Peyer's patch (tissue), 4 donors: Measurements from ENCODE around the gene SLC6A2.

Source experiments
- CTCF ChIP-seq, 6 experiments: fragments of 450-650 bp in 4 of 6; fragments of 200-600 bp in 2 of 6; sonication (generic) in 1 of 6; IDR thresholded peaks; one replicate each; pipeline ENCODE4 v1.5.1; 2017 to 2019; ENCODE audit warnings: antibody characterized with exemption in 6 of 6, mild to moderate bottlenecking in 3 of 6, moderate library complexity in 1 of 6
- POLR2A ChIP-seq, 2 donors: fragments of 450-650 bp; IDR thresholded peaks; one replicate each; pipeline ENCODE4 v1.5.1; 2017; ENCODE audit warnings: antibody characterized with exemption in 2 of 2, mild to moderate bottlenecking in 2 of 2, moderate library complexity in 2 of 2

GRCh38 chr16:55658898-55659420 lies 3.2 kb downstream of the SLC6A2 start:
- no peak for TF ChIP-seq CTCF (IDR thresholded peaks at IDR 0.05)
- TF ChIP-seq POLR2A (IDR thresholded peaks at IDR 0.05), result no peak
